Right renal cortex interstitium (tissue), 3 donors: ENCODE results near the gene AVPI1. TPM values are rescaled to one million over a fixed set of nuclear protein-coding genes. Genes with fewer than 3 reads are reported as not detected.
"Not testable (repeated sequence)": the region's sequence is repeated elsewhere in the genome, so short reads cannot be mapped to it uniquely, and the experiment has no call there.

ENCODE experiments used
- DNase-seq, 3 donors: peaks; one replicate each; pipeline ENCODE4 v3.0.0-alpha.2; 2013; ENCODE audit warnings: low read depth in 3 of 3, low spot score in 2 of 3
- polyA plus RNA-seq, 3 donors: library from polyadenylated mRNA; unstranded; fragments of 120-200 nt; gene quantifications; one replicate each; pipeline ENCODE4 v1.2.1, GENCODE V29; 2013; ENCODE audit not compliant: insufficient read length in 3 of 3

AVPI1 gene
- polyA plus RNA-seq, 3 donors, result 4.1 to 4.7 (median 4.4) TPM

- peak in 1 of 3 donors; percentile 63 for DNase-seq
Observed at GRCh38 chr10:97713339-97713825, 26.3 kb upstream of the AVPI1 start, which contains the start of gene MARVELD1. Gene MARVELD1 (plus strand): TSS chr10:97713730. CDS start chr10:97713877, 147 bp downstream.

GRCh38 chr10:97711640-97712572 is 24.9 kb upstream of the AVPI1 start:
- DNase-seq, result no peak

GRCh38 chr10:97708976-97709946 is 22.2 kb upstream of the AVPI1 start:
- no peak for DNase-seq

GRCh38 chr10:97708167-97708566 is 21.1 kb upstream of the AVPI1 start:
- no peak for DNase-seq

- no peak for DNase-seq
Observed at GRCh38 chr10:97707134-97707861, 20.3 kb upstream of the AVPI1 start.

GRCh38 chr10:97705006-97705670 is 18.1 kb upstream of the AVPI1 start:
- no peak for DNase-seq

- DNase-seq, result no peak
Observed at GRCh38 chr10:97704341-97704740, 17.3 kb upstream of the AVPI1 start.

- no peak for DNase-seq
Observed at GRCh38 chr10:97703398-97704067, 16.5 kb upstream of the AVPI1 start.

- no peak for DNase-seq
Observed at GRCh38 chr10:97701438-97702069, 14.5 kb upstream of the AVPI1 start.

GRCh38 chr10:97698072-97698655 is 11.1 kb upstream of the AVPI1 start:
- not testable (repeated sequence) for DNase-seq

- no peak for DNase-seq
Observed at GRCh38 chr10:97690133-97690532, 3.1 kb upstream of the AVPI1 start.

- DNase-seq, result no peak
Observed at GRCh38 chr10:97689559-97690020, 2.5 kb upstream of the AVPI1 start.

GRCh38 chr10:97687785-97688781 is 1.0 kb upstream of the AVPI1 start:
- DNase-seq, result no peak

- DNase-seq, result no peak
Observed at GRCh38 chr10:97686301-97686961, 610 bp downstream of the AVPI1 start.

- no peak for DNase-seq
Observed at GRCh38 chr10:97685395-97685958, 1.6 kb downstream of the AVPI1 start.

GRCh38 chr10:97684866-97685394 is 2.1 kb downstream of the AVPI1 start:
- DNase-seq, result no peak
